NT2/D1 (cell line): ENCODE data around the gene CDH22.

Experiments
- SUZ12 ChIP-seq: IDR thresholded peaks from 2 replicates; pipeline ENCODE4 v1.6.1; 2011; ENCODE audit not compliant: insufficient read length, insufficient read depth; ENCODE audit errors: extremely low read depth
- YY1 ChIP-seq: IDR thresholded peaks from 2 replicates; pipeline ENCODE4 v1.6.1; 2011; ENCODE audit not compliant: insufficient read length, insufficient read depth
- ZNF274 ChIP-seq: IDR thresholded peaks from 2 replicates; pipeline ENCODE4 v1.6.1; 2011; ENCODE audit warnings: mild to moderate bottlenecking, low read depth, low read length

- TF ChIP-seq ZNF274 (no peak), YY1 (no peak), SUZ12 (no peak)
These were observed 30.7 kb downstream of the CDH22 start for GRCh38 chr20:46277602-46278001.
